Stimulated activated CD8-positive, alpha-beta memory T cell treated with anti-CD3 and anti-CD28 coated beads, Interleukin-15, amount 100 ng/mL, for 24 hours (primary cell): ENCODE measurements around the gene LLGL2.
"Not testable (repeated sequence)": the region's sequence is repeated elsewhere in the genome, so short reads cannot be mapped to it uniquely, and the experiment has no call there.

Experiments
- DNase-seq: peaks from one replicate; pipeline ENCODE4 v3.0.0-alpha.2; 2020; ENCODE audit warnings: low read depth

LLGL2 gene

DNA sequence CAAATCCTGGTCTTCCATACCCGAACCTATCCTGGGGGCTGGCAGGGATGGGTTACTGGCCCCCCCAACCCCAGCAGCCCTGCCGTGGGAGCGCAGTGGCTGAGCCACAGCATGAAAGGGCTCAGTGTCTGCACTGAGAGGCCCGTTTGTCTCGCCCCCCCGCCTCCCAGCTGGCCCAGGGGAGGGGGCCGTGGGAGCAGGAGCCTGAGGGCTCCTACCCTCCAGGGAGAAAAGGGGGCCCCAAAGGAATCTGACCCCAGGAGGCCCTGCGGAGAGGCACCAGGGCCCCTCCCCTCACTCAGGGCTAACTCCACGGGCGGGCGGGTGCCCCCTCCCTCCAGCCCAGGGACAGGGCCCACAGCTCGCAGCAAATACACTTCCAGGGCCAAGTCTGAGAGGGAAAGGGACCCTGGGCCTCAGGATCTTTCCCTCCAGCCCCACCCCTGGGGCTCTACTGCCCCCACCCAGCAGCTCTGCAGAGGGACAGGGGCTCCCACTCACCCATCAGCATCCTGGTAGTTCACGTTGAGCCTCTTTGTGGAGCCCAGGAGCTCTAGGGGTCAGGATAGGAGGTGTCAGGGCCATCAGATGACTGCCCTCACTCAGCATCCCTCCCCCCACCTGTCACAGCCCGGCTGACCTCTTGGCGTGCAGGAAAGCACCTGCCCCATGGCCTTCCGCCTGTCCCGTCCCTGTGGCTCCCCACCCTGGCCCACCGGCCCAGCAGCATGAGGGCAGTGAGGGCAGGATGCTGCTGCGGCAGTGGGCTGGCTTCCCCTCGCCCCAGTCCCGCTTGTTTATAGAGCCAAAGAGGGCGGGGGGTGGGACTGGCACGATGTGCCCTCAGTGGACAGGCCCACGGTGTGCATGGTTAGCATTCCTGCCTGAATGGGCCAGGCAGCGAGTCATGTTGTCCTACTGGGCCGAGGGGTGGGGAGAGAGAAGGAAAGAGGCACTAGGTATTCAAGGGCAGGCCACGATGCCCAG lies 17.5 kb upstream of the LLGL2 start:
- no peak for DNase-seq

DNA sequence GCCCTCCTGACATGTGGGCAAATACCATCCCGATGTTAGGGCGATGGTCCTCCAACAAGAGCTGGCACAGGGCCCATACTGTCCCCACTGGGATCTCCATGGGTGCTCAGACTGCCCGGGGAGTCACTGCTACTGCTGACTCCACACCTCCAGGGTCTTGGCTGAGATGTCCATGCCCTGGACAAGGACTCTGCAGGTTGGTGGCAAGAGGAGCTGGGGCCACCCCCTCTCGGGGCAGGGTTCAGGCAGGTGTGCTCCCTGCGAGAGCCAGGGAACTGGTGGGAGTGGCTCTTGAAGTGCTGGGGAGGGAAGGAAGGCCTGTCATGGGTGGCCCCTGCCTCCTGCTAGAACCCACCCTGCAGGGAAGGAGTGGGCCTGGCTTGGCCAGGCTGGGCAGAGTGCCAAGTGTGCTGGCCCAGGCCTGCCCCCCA lies 16.6 kb upstream of the LLGL2 start:
- no peak for DNase-seq

DNA sequence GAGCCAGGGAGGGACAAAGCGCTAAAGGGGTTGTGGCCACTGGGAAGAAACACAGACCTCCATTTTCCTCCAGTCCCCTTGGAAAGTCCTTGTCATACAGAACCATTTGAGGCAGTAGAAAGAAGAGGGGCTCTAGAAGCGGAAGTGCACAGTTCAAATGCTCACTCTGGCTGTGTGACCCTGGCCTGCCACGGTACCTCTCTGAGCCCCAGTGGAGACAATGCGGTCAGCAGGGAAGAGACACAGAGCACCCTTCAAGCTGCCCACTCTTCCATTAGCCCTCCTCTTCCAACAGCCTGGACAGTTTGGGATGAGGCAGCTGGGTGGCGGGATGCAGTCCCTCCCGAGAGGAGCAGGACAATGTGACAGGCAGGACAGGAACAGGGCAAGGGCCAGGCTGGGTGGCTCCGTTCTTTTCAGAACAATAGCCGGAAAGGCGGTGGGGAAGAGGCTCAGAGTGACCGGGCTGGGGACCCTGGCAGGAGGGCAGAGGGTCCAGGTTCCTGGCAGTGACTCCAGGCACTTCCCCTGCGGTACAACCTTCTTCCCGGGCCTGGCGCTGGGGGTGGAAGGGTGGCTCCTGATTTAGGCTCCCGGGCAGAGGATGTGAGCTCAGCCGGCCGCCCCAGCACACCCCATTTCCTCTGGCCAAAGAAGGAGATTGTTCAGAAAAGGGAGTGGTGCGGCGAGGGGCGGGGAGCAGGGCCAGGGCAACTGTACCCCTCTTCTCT lies 15.8 kb upstream of the LLGL2 start:
- no peak for DNase-seq

DNA sequence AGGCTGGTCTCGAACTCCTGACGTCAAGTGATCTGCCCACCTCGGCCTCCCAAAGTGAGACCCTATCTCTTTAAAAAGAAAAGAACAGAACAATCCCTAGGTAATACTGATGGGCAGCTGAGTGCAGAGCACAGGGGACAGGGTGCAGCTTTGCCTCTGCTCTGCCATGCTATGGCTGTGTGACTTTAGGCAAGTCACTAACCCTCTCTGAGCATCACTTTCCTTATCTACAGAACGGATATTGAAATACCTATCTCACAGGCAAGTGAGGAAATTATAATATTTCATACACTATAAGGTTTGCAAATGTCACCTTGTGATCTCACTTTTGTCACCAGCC lies 14.3 kb upstream of the LLGL2 start:
- no peak for DNase-seq

DNA sequence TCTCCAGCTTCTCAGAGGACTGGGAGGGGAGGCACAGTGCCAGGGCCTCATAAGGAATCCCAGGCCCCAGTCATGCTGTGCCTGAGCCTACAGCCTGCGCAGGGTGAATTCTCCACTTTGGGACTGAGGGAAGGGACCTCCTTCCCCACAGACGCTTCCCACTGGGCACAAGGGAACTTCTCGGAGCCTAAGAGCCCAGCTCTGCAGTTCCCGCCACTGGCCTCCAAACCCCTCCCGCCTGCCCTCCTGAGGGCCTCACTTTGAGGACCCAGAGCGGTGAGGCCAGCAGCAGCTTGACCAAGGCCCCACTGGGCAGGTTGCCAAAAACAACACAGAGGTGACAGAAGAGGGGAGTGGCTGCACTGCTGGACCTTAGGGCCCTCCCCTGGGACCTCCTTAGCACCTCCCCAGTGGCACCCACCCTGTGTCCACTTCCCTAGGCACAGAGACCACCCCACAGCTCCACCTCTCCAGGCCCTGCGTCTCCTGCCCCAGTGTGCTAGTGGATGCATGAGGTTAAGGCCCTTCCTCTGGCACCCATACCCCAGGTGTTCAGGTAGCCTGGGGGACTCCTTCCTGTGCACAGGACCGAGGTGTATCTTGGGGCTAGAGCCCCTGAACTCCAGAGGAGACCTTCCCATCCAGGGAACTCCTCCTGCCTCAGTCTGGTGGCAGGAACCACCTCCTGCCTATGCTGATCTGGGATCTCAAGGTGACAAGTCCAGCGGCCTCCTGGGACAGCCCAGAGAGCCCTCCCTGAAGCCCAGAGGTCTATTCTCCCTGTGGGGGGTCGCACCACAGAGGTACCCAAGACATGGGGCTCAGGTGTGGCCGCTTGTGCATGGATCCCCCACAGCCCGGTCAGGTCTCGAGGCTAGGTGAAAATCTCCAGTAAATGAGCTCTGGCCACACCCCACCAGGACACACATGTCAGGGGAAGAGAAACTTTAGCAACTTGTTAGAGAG lies 13.6 kb upstream of the LLGL2 start:
- DNase-seq, result no peak

DNA sequence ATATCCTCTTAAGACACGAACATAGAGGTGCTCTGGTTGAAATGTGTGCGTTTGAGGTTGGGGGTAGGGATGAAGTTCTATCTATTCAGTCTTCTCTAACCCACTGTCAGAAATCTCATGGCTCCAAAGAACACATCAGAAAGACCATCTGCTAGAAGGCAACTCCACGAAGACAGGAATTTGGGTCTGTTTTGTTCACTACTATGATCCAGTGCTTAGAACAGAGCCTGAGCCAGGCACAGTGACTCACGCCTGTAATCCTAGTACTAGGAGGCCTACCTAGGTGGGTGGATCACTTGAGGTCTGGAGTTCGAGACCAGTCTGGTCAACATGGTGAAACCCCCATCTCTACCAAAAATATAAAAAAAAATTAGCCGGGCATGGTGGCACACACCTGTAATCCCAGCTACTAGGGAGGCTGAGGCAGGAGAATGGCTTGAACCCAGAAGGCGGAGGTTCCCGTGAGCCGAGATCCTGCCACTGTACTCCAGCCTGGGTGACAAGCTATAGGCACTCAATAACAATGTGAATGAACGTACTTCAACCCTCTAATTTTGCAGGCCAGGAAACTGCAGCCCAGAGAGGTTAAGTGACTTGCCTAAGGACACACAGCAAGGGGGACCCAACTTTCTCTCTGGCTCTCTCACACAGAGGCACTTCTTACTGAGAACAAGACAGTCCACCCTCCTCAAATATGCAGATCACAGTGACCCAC lies 12.4 kb upstream of the LLGL2 start:
- DNase-seq, result no peak

DNA sequence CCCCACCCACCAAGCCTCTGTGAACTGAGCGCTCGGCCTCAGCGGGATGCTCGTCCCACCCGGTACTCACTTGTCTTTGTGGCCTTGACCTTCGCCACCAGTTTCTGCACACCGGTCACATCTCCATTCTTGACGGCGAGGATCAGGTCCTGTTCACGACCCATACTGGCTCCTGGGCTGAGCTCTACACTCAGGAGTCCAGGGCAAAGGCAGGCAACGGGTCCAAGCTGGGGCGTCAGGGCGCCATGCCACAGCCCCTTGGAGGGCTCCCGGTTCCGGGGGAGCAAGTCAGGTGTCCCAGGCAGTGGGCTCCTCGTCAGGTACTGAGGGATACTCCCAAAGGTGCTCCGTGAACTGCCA lies 11.9 kb upstream of the LLGL2 start:
- DNase-seq, result no peak

DNA sequence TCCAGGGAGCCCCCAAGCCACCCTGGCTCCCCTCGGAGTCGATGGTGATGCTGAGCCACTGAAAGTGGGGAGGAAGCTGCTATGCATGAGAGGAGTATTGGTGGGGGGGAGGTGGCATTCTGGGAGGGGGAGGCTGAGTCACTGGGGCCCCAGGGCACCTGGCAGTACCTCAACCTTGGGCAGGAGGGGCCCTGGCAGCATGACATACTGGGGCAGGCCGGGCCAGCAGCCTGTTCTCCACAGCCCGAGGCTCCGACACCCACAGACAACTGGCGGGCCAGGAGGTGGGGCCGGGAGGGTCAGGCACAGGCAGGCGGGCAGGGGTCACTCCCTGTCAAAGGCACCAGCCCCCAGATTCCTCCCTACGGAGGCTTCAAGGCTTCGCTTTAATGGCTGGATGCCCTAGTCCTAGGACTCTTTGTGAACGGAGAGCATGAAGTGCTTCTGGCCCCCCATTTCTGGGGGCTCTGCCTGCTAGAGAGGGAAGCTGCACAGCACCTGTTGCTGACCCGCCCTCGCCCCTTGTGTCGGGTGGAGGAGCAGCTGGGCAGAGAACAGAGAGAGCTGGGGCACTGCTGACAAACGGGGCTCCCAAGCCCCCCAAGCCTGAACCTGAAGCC lies 11.1 kb upstream of the LLGL2 start:
- DNase-seq, result no peak

DNA sequence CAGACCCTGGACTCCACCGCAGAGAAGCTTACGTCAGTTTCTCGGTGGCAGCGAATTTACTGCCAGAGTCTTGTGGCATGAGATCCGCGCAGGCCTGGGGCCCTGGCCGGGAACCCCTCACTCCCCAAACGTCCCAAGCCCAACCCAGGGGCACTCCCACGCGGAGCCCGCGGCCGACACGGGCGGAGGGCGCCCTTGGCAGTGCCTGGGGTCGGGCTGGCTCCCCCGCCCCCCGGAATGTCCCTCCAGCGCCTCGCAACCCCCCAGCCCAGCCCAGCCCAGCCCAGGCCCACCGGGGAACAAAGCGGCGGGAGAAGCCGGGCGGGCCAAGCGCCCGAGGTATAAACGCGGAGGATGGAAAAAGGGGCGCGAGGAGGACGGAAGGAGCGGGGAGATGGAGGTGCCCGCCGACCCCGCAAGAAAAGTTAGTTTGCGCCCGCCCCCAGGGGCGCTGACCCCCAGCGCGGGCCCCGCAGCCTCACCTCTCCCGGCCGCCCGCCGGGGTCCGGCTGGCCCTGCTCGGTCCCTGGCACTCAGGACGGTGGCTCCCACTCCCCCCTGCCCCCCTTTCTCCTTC lies 10.5 kb upstream of the LLGL2 start:
- no peak for DNase-seq

DNA sequence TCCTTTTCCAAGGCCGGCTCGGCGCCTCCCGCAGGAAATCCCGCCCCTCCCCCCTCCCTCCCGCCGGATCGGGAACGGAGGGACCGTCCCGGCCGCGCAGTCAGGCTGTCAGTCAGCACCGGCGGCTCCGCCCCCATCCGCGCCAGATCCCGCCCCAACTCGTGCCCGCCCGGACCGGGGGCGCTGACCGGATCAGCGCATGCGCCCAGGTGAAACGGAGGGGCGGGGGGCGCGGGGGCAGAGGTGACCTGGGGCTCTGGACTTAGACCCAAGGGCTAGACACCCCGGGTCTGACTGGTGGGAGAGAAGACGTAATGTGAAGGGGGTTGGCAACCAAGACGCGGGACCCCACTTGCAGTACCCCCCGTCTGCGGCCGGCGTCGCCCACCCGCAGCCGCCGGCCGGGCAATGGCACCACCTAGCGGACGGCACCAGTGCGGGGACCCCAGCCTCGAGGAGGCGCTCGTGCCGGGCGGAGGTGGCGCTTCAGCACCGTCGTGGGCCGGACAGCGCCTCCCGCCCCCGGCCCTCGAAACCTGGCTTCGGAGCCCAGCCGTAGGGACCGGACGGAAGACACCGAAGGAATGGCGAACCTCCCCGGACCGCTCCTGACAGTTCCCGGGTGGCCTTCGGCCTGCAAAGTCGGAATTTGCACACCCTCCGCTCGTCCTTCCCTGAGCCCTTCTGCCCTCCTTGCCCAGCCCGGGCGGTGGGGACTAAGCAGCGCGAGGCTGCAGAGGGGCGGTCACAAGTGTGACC lies 9.8 kb upstream of the LLGL2 start, which contains the start of gene CASKIN2:
Gene CASKIN2, minus strand, starts transcription at position 42 of the 759 bp plus-strand sequence. CDS start 1,733 bp downstream, outside the sequence.
- DNase-seq, result peak; percentile 73

DNA sequence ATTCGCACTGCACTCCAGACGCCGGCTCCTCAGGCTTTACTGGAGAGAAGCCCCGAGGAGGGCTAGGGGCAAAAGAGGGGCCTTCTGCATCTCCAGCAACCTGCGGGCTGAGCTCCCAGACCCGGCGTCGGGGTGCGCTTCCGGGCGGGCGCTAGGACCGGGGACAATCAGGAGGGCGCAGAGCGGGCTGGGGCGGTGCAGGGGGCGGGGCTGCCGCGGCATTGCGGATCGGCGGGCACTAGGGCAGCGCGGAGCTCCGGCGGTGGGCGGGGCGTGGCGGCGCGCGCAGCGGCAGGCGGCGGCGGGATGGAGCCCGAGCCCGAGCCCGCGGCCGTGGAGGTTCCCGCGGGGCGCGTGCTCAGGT lies 9.3 kb upstream of the LLGL2 start, which contains the start of gene TSEN54:
Gene TSEN54, plus strand, starts transcription at position 274 of the 364 bp plus-strand sequence. Its CDS starts 33 bp downstream, at position 307.
- DNase-seq, result peak; percentile 95

DNA sequence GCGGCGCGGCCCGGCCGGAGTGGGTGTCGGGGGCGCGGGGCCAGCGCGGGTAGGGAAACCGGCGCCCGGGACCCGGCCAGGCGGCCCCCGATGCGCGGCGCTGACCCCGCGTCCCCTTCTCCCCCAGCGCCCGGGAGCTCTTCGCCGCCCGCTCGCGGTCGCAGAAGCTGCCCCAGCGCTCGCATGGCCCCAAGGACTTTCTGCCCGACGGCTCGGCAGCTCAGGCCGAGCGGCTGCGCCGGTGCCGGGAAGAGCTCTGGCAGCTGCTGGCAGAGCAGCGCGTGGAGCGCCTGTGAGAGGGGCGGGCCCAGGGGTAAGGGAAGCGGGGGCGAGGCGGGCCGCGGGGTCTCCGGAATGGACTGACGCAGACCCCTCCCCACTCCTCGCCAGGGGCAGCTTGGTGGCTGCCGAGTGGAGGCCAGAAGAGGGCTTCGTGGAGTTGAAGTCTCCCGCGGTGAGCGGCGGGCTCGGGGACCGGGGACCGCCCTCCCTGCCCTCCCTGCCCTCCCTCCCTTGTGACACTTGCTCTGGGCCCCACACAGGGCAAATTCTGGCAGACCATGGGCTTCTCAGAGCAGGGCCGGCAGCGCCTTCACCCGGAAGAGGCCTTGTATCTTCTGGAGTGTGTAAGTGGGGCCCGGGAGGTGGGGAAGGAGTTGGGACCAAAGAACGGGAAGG lies 8.7 kb upstream of the LLGL2 start:
- no peak for DNase-seq

DNA sequence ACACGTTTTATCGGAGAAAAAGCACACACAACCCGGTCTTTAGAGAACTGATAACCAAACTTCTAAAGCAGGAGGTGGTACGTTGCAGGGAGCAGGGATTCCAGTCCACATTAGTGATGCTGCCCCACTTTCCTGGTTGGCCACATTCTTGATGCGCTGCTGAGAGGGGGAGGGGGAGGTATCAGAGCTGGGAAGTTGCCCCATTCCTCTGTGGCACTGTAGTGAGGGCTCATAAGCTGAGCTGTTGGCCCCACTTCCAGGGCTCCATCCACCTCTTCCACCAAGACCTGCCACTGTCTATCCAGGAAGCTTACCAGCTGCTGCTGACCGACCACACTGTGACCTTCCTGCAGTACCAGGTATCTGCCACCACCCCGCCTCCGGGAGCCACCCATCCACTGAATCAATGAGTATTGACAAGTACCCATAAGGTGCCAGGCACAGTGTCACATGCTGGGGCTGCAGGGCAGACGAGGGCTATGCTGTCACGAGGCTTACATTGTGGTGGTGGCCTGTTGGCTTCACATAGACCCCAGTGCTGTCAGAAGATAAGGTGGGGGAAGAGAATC lies 8.1 kb upstream of the LLGL2 start:
- no peak for DNase-seq

DNA sequence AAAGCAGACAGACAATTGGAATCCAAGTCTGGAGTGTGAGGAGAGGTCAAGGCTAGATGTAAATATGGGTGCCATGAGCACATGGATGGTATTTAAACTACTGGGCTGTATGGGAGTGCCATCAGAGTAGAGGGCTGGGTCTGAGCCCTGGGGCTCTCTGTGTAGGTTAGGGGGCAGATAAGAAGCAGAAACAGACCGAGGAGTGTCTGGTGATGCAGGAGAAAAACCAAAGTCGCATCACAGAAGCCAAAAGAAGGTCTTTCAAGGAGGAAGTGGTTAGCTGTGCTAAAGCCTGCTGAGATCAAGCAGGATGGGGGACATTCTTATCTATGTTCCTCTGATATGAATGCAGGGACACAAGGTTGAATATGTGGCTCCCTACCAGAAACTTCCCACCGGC lies 7.3 kb upstream of the LLGL2 start:
- DNase-seq, result no peak

DNA sequence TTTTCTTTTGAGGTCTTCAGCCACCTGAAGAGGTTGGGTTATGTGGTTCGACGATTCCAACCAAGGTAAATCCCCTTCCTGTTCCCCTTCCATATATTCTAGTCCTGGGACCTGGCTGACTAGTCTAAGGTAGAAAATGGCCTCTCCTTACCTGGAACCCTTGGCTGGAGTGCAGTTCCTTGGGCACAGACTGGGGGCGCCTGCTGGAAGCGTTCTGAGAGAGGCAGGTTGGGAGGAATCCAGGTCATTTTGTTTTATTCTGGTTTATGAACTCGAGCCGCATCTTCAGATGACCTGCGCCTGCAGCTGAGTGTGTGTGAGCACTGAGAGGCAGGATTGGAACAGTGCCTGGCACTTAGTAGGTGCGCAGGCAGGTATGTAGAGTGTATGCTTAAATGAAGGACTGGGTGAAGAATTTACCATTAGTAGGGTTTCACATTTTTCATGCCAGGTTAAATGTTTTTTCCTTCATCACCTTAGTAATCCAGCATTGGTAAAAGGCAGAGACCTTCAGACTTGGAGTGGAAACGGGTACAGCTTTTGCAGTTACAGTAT lies 6.4 kb upstream of the LLGL2 start:
- DNase-seq, result no peak

DNA sequence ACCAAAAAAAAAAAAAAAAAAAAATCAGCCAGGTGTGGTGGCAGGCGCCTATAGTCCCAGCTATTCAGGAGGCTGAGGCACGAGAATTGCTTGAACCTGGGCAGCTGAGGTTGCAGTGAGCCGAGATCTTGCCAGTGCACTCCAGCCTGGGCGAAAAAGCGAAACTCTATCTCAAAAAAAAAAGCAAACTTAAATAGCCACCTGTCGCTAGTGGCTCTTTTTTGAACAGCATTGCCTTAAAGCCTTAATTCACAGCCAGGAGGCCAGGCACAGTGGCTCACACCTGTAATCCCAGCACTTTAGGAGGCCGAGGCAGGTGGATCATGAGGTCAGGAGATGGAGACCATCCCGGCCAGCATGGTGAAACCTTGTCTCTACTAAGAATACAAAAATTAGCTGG lies 5.1 kb upstream of the LLGL2 start:
- not testable (repeated sequence) for DNase-seq

DNA sequence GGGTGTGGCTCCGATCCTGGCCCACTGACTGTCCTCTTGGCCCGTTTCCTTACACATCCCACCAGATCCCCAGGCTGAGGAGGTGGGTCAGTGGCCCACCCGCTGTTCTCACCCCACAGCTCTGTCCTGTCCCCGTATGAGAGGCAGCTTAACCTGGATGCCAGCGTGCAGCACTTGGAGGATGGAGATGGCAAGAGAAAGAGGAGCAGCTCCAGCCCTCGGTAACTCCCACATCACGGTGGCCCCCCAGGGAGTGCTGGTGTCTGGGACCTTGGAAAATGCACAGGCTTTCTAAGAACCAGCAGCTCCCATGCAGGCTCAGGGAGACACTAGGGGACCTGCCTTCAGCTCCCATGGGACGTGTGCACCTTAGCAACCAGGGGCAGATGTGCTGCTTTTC lies 4.2 kb upstream of the LLGL2 start:
- no peak for DNase-seq

DNA sequence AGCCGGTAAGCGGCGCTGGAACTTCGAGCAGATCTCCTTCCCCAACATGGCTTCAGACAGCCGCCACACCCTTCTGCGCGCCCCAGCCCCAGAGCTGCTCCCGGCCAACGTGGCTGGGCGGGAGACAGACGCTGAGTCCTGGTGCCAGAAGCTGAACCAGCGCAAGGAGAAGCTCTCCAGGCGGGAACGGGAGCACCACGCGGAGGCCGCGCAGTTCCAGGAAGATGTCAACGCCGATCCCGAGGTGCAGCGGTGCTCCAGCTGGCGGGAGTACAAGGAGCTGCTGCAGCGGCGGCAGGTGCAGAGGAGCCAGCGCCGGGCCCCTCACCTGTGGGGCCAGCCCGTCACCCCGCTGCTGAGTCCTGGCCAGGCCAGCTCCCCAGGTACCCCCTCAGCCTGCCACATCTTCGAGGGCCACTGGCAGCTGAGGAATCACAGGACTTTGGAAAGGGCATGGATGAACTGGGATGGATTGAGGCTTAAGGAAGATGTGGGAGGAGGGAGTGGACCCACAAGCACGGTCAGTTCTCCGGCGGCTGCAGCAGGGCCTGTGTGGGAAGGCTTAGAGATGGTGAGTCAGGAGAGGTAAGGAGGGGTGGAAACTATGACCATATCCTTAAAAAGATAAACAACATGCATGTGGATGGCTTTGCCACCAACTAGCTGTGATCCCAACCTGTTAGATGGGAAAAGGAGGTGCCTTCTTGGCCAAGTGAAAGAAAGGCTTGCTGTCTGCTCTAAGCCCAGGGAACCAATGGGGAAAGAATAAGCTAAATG lies 3.4 kb upstream of the LLGL2 start:
- DNase-seq, result no peak
